GM12891 (cell line): ENCODE data around the gene CFAP45.

Source experiments
- POLR2A ChIP-seq: IDR thresholded peaks from 2 replicates; pipeline ENCODE4 v1.6.1; 2011; ENCODE audit warnings: low read depth, low read length, control low read depth
- POLR2AphosphoS5 ChIP-seq: IDR thresholded peaks from 2 replicates; pipeline ENCODE4 v1.6.1; 2011; ENCODE audit warnings: low read depth, low read length, control low read depth
- TAF1 ChIP-seq: IDR thresholded peaks from 2 replicates; pipeline ENCODE4 v1.6.1; 2011; ENCODE audit warnings: low read depth, low read length, control low read depth

DNA sequence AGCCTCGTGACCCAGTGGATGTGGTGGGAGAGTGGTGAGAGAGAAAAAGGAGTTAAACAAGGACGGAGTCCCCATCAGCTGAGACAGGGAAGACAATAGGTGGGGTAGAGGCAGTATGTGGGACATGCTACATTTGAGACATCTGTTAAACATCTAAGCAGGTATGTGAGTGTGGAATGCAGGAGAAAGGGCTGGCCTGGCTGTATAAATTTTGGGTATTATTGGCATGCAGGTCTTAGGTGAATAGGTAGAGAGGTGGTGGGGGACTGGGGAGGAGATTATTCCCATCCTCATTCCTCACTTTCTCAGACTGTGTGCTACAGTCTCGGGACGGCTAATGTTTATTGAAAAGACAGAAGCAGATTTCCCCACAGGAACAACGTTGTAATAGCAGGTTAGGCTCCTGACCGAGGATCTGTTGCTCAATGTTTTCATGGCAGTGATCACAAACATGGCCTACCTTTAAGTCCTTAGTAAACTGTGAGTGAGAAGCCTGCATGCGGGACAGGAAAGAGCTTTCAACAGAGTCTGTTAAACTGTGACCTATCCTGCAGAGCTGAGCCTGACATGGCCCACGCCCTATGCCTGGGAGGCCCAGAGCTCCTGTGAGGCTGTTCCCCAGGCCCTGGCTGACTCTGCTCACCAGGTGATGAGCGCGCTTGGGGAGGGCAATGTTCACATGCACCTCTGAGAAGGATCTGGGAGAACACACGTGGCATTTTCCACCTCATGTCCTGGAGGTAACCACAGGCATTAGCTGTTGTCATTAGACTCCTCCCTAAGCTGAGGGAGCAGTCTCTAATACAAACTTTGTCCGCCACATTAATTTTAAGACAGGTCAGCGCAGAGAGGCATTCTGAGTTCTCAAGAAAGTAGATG lies 54.0 kb downstream of the CFAP45 start:
- TF ChIP-seq POLR2A (no peak), POLR2AphosphoS5 (no peak), TAF1 (no peak)
